NCI-H510A treated with DMSO at 0.1 percent for 48 hours (cell line): ENCODE data around the gene PPP2R2C.

Experiments used
- DNase-seq: peaks from one replicate; lab custom pipeline; 2025; lab: John Stamatoyannopoulos, UW

PPP2R2C gene

GRCh38 chr4:6383009-6383404, 89.4 kb downstream of the PPP2R2C start:
- no peak for DNase-seq

- DNase-seq, result no peak
Measured at GRCh38 chr4:6381571-6382123, 90.8 kb downstream of the PPP2R2C start.

GRCh38 chr4:6380746-6381410, 91.5 kb downstream of the PPP2R2C start:
- no peak for DNase-seq

- no peak for DNase-seq
Measured at GRCh38 chr4:6379767-6380745, 92.4 kb downstream of the PPP2R2C start.

GRCh38 chr4:6378493-6379445, 93.6 kb downstream of the PPP2R2C start:
- DNase-seq, result no peak

GRCh38 chr4:6377626-6378492, 94.6 kb downstream of the PPP2R2C start:
- no peak for DNase-seq

GRCh38 chr4:6375620-6376295, 96.7 kb downstream of the PPP2R2C start:
- no peak for DNase-seq

- DNase-seq, result no peak
Measured at GRCh38 chr4:6374575-6374974, 97.8 kb downstream of the PPP2R2C start.

GRCh38 chr4:6373541-6374410, 98.6 kb downstream of the PPP2R2C start:
- no peak for DNase-seq

GRCh38 chr4:6372649-6373525, 99.5 kb downstream of the PPP2R2C start:
- DNase-seq, result peak; percentile 3

GRCh38 chr4:6371812-6372211, 100.6 kb downstream of the PPP2R2C start:
- DNase-seq, result no peak

- no peak for DNase-seq
Measured at GRCh38 chr4:6371271-6371670, 101.1 kb downstream of the PPP2R2C start.

- DNase-seq, result no peak
Measured at GRCh38 chr4:6369924-6370645, 102.3 kb downstream of the PPP2R2C start.

GRCh38 chr4:6369511-6369910, 102.9 kb downstream of the PPP2R2C start:
- DNase-seq, result no peak

- DNase-seq, result no peak
Measured at GRCh38 chr4:6369035-6369434, 103.4 kb downstream of the PPP2R2C start.

- DNase-seq, result no peak
Measured at GRCh38 chr4:6368601-6369000, 103.8 kb downstream of the PPP2R2C start.

- DNase-seq, result no peak
Measured at GRCh38 chr4:6368096-6368495, 104.3 kb downstream of the PPP2R2C start.
